Activated naive CD8-positive, alpha-beta T cell treated with anti-CD3 and anti-CD28 coated beads, Interleukin-2, amount 50 U/mL, for 24 hours (primary cell): ENCODE results near the gene DUSP3.

ENCODE experiments used
- ATAC-seq: fragments of 150-1000 bp; cut with Tn5 transposase; one replicate; pipeline ENCODE4 v1.10.0; 2021
- DNase-seq: peaks from one replicate; pipeline ENCODE4 v3.0.0; 2021
- H3K27ac Mint-ChIP-seq: one replicate; pipeline ENCODE4 v1.8.0; 2021; ENCODE audit warnings: mild to moderate bottlenecking, mixed read lengths
- H3K27me3 Mint-ChIP-seq: one replicate; pipeline ENCODE4 v1.8.0; 2021; ENCODE audit warnings: mixed read lengths
- H3K36me3 Mint-ChIP-seq: one replicate; pipeline ENCODE4 v1.8.0; 2021; ENCODE audit warnings: low read depth, mixed read lengths
- H3K4me1 Mint-ChIP-seq: one replicate; pipeline ENCODE4 v1.8.0; 2021; ENCODE audit warnings: mixed read lengths
- H3K4me3 Mint-ChIP-seq: one replicate; pipeline ENCODE4 v1.8.0; 2021; ENCODE audit warnings: mild to moderate bottlenecking, moderate library complexity, mixed read lengths
- H3K9me3 Mint-ChIP-seq: one replicate; pipeline ENCODE4 v1.8.0; 2021; ENCODE audit warnings: mixed read lengths

The DUSP3 gene

GRCh38 chr17:43750153-43750552 is 28.6 kb downstream of the DUSP3 start:
- H3K4me3 Mint-ChIP-seq, result no peak overlapping the region
- no peak overlapping the region for H3K27ac Mint-ChIP-seq
- no peak for DNase-seq
- no peaks in the 10 kb centered on the region for H3K36me3 Mint-ChIP-seq
- H3K4me1 Mint-ChIP-seq, result peaks cover 5% of the 10 kb centered on the region
- peaks cover 47% of the 10 kb centered on the region for H3K27me3 Mint-ChIP-seq
- no peak for ATAC-seq
- no peaks in the 10 kb centered on the region for H3K9me3 Mint-ChIP-seq

GRCh38 chr17:43745541-43745940 is 33.2 kb downstream of the DUSP3 start:
- no peak overlapping the region for H3K4me3 Mint-ChIP-seq
- no peaks in the 10 kb centered on the region for H3K36me3 Mint-ChIP-seq
- H3K27ac Mint-ChIP-seq, result no peak overlapping the region
- peaks cover 36% of the 10 kb centered on the region for H3K27me3 Mint-ChIP-seq
- H3K9me3 Mint-ChIP-seq, result no peaks in the 10 kb centered on the region
- DNase-seq (no peak), ATAC-seq (no peak)
- no peaks in the 10 kb centered on the region for H3K4me1 Mint-ChIP-seq

GRCh38 chr17:43741636-43742035 is 37.1 kb downstream of the DUSP3 start:
- Mint-ChIP-seq H3K4me3 (no peak overlapping the region), H3K4me1 (no peaks in the 10 kb centered on the region), H3K36me3 (no peaks in the 10 kb centered on the region), H3K27ac (no peak overlapping the region), H3K27me3 (peaks cover 37% of the 10 kb centered on the region), H3K9me3 (no peaks in the 10 kb centered on the region)
- ATAC-seq, result no peak
- DNase-seq, result no peak

- no peaks in the 10 kb centered on the region for H3K4me1 Mint-ChIP-seq
- DNase-seq (no peak), ATAC-seq (no peak)
- H3K4me3 Mint-ChIP-seq, result no peak overlapping the region
- peaks cover 26% of the 10 kb centered on the region for H3K27me3 Mint-ChIP-seq
- H3K36me3 Mint-ChIP-seq, result no peaks in the 10 kb centered on the region
- no peak overlapping the region for H3K27ac Mint-ChIP-seq
- no peaks in the 10 kb centered on the region for H3K9me3 Mint-ChIP-seq
These were observed 38.2 kb downstream of the DUSP3 start for GRCh38 chr17:43740541-43740940.

GRCh38 chr17:43737722-43738121 is 41.1 kb downstream of the DUSP3 start:
- no peak overlapping the region for H3K27ac Mint-ChIP-seq
- H3K36me3 Mint-ChIP-seq, result no peaks in the 10 kb centered on the region
- no peak overlapping the region for H3K4me3 Mint-ChIP-seq
- DNase-seq, result no peak
- H3K27me3 Mint-ChIP-seq, result peaks cover 10% of the 10 kb centered on the region
- no peaks in the 10 kb centered on the region for H3K9me3 Mint-ChIP-seq
- no peaks in the 10 kb centered on the region for H3K4me1 Mint-ChIP-seq
- ATAC-seq, result no peak

- no peaks in the 10 kb centered on the region for H3K4me1 Mint-ChIP-seq
- H3K9me3 Mint-ChIP-seq, result no peaks in the 10 kb centered on the region
- DNase-seq, result no peak
- H3K4me3 Mint-ChIP-seq, result no peak overlapping the region
- H3K27me3 Mint-ChIP-seq, result peaks cover 8% of the 10 kb centered on the region
- ATAC-seq, result no peak
- no peak overlapping the region for H3K27ac Mint-ChIP-seq
- H3K36me3 Mint-ChIP-seq, result no peaks in the 10 kb centered on the region
These were observed 42.4 kb downstream of the DUSP3 start for GRCh38 chr17:43736389-43736788.

- no peak overlapping the region for H3K27ac Mint-ChIP-seq
- ATAC-seq, result no peak
- H3K36me3 Mint-ChIP-seq, result no peaks in the 10 kb centered on the region
- no peaks in the 10 kb centered on the region for H3K4me1 Mint-ChIP-seq
- H3K4me3 Mint-ChIP-seq, result no peak overlapping the region
- no peaks in the 10 kb centered on the region for H3K9me3 Mint-ChIP-seq
- DNase-seq, result no peak
- H3K27me3 Mint-ChIP-seq, result peaks cover 2% of the 10 kb centered on the region
These were observed 44.4 kb downstream of the DUSP3 start for GRCh38 chr17:43734376-43734775.

- H3K9me3 Mint-ChIP-seq, result no peaks in the 10 kb centered on the region
- no peak for ATAC-seq
- no peak overlapping the region for H3K27ac Mint-ChIP-seq
- no peak overlapping the region for H3K4me3 Mint-ChIP-seq
- H3K36me3 Mint-ChIP-seq, result no peaks in the 10 kb centered on the region
- no peaks in the 10 kb centered on the region for H3K4me1 Mint-ChIP-seq
- no peak for DNase-seq
- H3K27me3 Mint-ChIP-seq, result peaks cover 2% of the 10 kb centered on the region
These were observed 44.8 kb downstream of the DUSP3 start for GRCh38 chr17:43733956-43734355.

- Mint-ChIP-seq H3K27ac (no peak overlapping the region), H3K9me3 (no peaks in the 10 kb centered on the region), H3K36me3 (no peaks in the 10 kb centered on the region), H3K4me3 (no peak overlapping the region), H3K4me1 (no peaks in the 10 kb centered on the region), H3K27me3 (peaks cover under 1% of the 10 kb centered on the region)
- DNase-seq (no peak), ATAC-seq (no peak)
These were observed 45.8 kb downstream of the DUSP3 start for GRCh38 chr17:43732958-43733357.

- Mint-ChIP-seq H3K27me3 (no peaks in the 10 kb centered on the region), H3K9me3 (no peaks in the 10 kb centered on the region), H3K27ac (no peak overlapping the region), H3K36me3 (no peaks in the 10 kb centered on the region), H3K4me1 (no peaks in the 10 kb centered on the region), H3K4me3 (no peak overlapping the region)
- ATAC-seq (no peak), DNase-seq (no peak)
These were observed 50.7 kb downstream of the DUSP3 start for GRCh38 chr17:43728081-43728480.

- ATAC-seq, result no peak
- no peaks in the 10 kb centered on the region for H3K36me3 Mint-ChIP-seq
- H3K27me3 Mint-ChIP-seq, result no peaks in the 10 kb centered on the region
- no peak for DNase-seq
- no peaks in the 10 kb centered on the region for H3K9me3 Mint-ChIP-seq
- H3K27ac Mint-ChIP-seq, result no peak overlapping the region
- no peak overlapping the region for H3K4me3 Mint-ChIP-seq
- H3K4me1 Mint-ChIP-seq, result peaks cover 20% of the 10 kb centered on the region
These were observed 54.9 kb downstream of the DUSP3 start for GRCh38 chr17:43723697-43724359.

GRCh38 chr17:43722870-43723665 is 55.7 kb downstream of the DUSP3 start:
- DNase-seq (no peak), ATAC-seq (no peak)
- H3K27me3 Mint-ChIP-seq, result no peaks in the 10 kb centered on the region
- H3K9me3 Mint-ChIP-seq, result no peaks in the 10 kb centered on the region
- H3K36me3 Mint-ChIP-seq, result no peaks in the 10 kb centered on the region
- H3K27ac Mint-ChIP-seq, result no peak overlapping the region
- peaks cover 20% of the 10 kb centered on the region for H3K4me1 Mint-ChIP-seq
- H3K4me3 Mint-ChIP-seq, result no peak overlapping the region

GRCh38 chr17:43722269-43722619 is 56.5 kb downstream of the DUSP3 start:
- Mint-ChIP-seq H3K27ac (no peak overlapping the region), H3K4me3 (no peak overlapping the region), H3K4me1 (peaks cover 20% of the 10 kb centered on the region), H3K27me3 (no peaks in the 10 kb centered on the region), H3K9me3 (no peaks in the 10 kb centered on the region), H3K36me3 (no peaks in the 10 kb centered on the region)
- DNase-seq (no peak), ATAC-seq (no peak)

- DNase-seq (no peak), ATAC-seq (no peak)
- Mint-ChIP-seq H3K27me3 (no peaks in the 10 kb centered on the region), H3K4me1 (peaks cover 20% of the 10 kb centered on the region), H3K36me3 (no peaks in the 10 kb centered on the region), H3K4me3 (peak overlapping the region; percentile 76), H3K9me3 (no peaks in the 10 kb centered on the region), H3K27ac (no peak overlapping the region)
These were observed 57.1 kb downstream of the DUSP3 start for GRCh38 chr17:43721537-43722268.
